GM18951 (cell line): Measurements from ENCODE around the gene TACR1.

Source experiments
- POLR2A ChIP-seq: IDR thresholded peaks from 4 replicates; pipeline ENCODE4 v1.6.1; 2011; ENCODE audit warnings: mild to moderate bottlenecking; ENCODE audit not compliant: insufficient read length, insufficient read depth; ENCODE audit errors: extremely low read depth
- in situ Hi-C: fragments of 300-500 bp; cut with MboI; formaldehyde crosslinking; loops from one replicate; pipeline ENCODE4 v1.12.0; 2022; ENCODE audit warnings: low sequenced_read_pairs, mixed read lengths, inconsistent platforms; ENCODE audit not compliant: unreplicated experiment

TACR1 gene

GRCh38 chr2:75211266-75211770, 12.0 kb upstream of the TACR1 start:
- TF ChIP-seq POLR2A, result no peak
- in situ Hi-C loops, result no loop called here

GRCh38 chr2:75210409-75210808, 11.1 kb upstream of the TACR1 start:
- no peak for TF ChIP-seq POLR2A
- in situ Hi-C loops, result no loop called here

- in situ Hi-C loops, result no loop called here
- TF ChIP-seq POLR2A, result no peak
Observed at GRCh38 chr2:75208738-75209137, 9.4 kb upstream of the TACR1 start.

GRCh38 chr2:75204833-75205232, 5.5 kb upstream of the TACR1 start:
- in situ Hi-C loops, result no loop called here
- TF ChIP-seq POLR2A, result no peak

- no peak for TF ChIP-seq POLR2A
- in situ Hi-C loops, result no loop called here
Observed at GRCh38 chr2:75202359-75202758, 3.0 kb upstream of the TACR1 start.

GRCh38 chr2:75200140-75201096, 1.1 kb upstream of the TACR1 start:
- no peak for TF ChIP-seq POLR2A
- in situ Hi-C loops, result no loop called here

GRCh38 chr2:75195076-75195691, 4.1 kb downstream of the TACR1 start:
- no peak for TF ChIP-seq POLR2A
- in situ Hi-C loops, result no loop called here

GRCh38 chr2:75194184-75194868, 5.0 kb downstream of the TACR1 start:
- in situ Hi-C loops, result no loop called here
- TF ChIP-seq POLR2A, result no peak

- no peak for TF ChIP-seq POLR2A
- in situ Hi-C loops, result no loop called here
Observed at GRCh38 chr2:75192496-75192895, 6.8 kb downstream of the TACR1 start.

GRCh38 chr2:75190271-75190990, 8.9 kb downstream of the TACR1 start:
- TF ChIP-seq POLR2A, result no peak
- in situ Hi-C loops, result no loop called here

GRCh38 chr2:75186821-75187220, 12.5 kb downstream of the TACR1 start:
- no peak for TF ChIP-seq POLR2A
- in situ Hi-C loops, result no loop called here

GRCh38 chr2:75182606-75183005, 16.7 kb downstream of the TACR1 start:
- in situ Hi-C loops, result no loop called here

GRCh38 chr2:75180476-75180875, 18.8 kb downstream of the TACR1 start:
- in situ Hi-C loops, result no loop called here
- TF ChIP-seq POLR2A, result no peak

More at GRCh38 chr2:75182606-75183005, 16.7 kb downstream of the TACR1 start:
- no peak for TF ChIP-seq POLR2A
